SJSA1 (cell line): ENCODE measurements around the gene MTX3. TPM values are rescaled to one million over a fixed set of nuclear protein-coding genes. Genes with fewer than 3 reads are reported as not detected.

Source experiments
- DNase-seq, 2 experiments: peaks; one replicate each; pipeline ENCODE4 v3.0.0-alpha.2; 2015 to 2020; ENCODE audit warnings: low spot score in 2 of 2, low read depth in 1 of 2
- H3K27ac ChIP-seq: fragments of 250-450 bp; sonication (Bioruptor Pico); 2 replicates; pipeline ENCODE4 v1.5.1; 2020; ENCODE audit warnings: mild to moderate bottlenecking, moderate library complexity
- H3K27me3 ChIP-seq: fragments of 250-450 bp; sonication (Bioruptor Pico); replicated peaks from 2 replicates; pipeline ENCODE4 v1.5.1; 2020; ENCODE audit warnings: mild to moderate bottlenecking, moderate library complexity
- H3K36me3 ChIP-seq: fragments of 250-450 bp; sonication (Bioruptor Pico); 2 replicates; pipeline ENCODE4 v1.5.1; 2020; ENCODE audit warnings: mild to moderate bottlenecking
- H3K4me1 ChIP-seq: fragments of 250-450 bp; sonication (Bioruptor Pico); replicated peaks from 2 replicates; pipeline ENCODE4 v1.6.1; 2021; ENCODE audit warnings: mild to moderate bottlenecking
- H3K4me3 ChIP-seq: fragments of 250-450 bp; sonication (Bioruptor Pico); 2 replicates; pipeline ENCODE4 v1.5.1; 2020; ENCODE audit warnings: mild to moderate bottlenecking
- H3K9me3 ChIP-seq: fragments of 250-450 bp; sonication (Bioruptor Pico); replicated peaks from 2 replicates; pipeline ENCODE4 v1.5.1; 2020; ENCODE audit warnings: mild to moderate bottlenecking
- total RNA-seq: library from RNA; depleted of rRNA; stranded (reverse); fragments of >200 nt; shearing (Covaris generic); gene quantifications from 2 replicates; pipeline ENCODE4 v1.2.3, GENCODE V29; 2014; rRNA removed

The MTX3 gene
- total RNA-seq, 1 experiment from 2014 or later: 25.3 TPM

DNA sequence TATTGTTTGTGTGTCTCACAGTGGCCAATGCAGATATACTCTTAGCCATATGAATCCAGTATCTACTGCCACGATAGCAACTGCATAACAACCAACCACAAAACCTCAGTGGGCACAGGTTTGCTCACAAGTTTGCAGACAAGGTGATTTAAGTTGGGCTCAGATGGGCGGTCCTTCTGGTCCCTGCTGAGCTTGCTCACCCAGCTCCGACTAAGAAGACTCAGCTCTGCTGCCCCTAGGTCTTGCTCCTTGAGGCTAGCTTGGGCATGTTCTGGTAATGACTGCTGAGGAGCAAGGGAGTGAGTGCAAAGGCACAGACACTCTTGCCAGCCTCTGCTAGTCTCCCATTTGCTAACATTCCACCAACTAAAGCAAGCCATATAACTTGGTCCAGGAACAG, 52.6 kb downstream of the MTX3 start:
- Histone ChIP-seq H3K4me1 (no peaks in the 10 kb centered on the region), H3K4me3 (no peak overlapping the region), H3K9me3 (no peaks in the 10 kb centered on the region), H3K36me3 (no peaks in the 10 kb centered on the region), H3K27ac (no peak overlapping the region), H3K27me3 (no peaks in the 10 kb centered on the region)
- no peak for DNase-seq

DNA sequence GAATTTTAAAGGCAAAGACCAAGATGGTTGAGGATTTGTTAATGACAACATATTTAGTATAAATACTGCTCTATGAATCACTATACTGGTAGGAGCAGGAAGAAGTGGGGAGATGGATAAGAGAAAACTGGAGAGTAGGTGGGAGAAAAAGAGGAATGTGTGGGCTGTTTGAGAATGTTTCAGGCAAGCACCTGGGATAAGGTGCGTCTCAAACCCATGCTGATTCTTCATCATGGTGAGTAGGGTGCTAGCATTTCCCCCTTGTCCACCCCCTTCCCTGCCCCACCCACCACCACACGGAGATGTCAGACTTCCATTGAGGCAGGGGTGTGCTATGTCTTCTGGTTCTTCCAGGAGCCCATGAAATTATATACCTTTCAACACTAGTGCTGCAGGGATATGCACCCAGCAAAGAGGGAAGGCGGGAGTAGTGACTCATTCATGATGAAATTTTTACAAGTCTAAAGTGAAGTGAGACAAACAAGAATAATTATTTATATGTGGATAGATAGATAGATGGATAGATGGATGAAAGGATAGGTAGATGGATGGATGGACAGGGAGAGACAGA, 54.3 kb downstream of the MTX3 start:
- H3K27ac ChIP-seq: no peak overlapping the region
- DNase-seq: no peak

DNA sequence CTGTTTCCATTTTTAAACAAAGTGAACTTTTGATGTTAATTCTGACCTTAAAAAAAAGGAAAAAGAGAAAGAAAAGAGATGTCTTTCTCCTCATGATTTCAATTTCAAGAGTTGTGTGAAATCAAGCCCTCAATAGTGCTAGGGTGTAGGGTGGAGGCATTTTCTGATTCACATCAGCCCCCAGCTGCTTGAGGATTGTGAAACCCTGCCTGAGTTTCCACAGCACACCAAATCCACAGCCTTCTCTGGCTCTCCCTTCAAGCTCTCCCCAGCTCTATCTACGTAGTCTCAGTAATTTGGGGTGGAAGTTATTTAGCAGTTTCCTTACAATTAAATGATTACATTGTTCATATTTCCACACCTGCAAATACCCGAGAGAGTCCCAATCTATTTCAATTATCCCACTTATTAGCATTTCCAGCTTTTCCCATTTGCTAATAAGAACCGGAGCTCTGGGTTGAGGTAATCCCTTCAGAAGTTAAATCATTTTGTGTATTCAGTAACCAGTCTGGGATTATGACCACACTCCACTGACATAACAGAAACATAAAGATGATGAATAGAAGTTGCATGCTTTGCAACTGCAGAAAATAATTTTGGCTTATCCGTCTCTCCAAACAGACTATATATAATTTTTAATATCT, 54.9 kb downstream of the MTX3 start:
- Histone ChIP-seq H3K9me3 (no peaks in the 10 kb centered on the region), H3K27ac (no peak overlapping the region), H3K4me1 (no peaks in the 10 kb centered on the region), H3K27me3 (no peaks in the 10 kb centered on the region), H3K4me3 (no peak overlapping the region), H3K36me3 (no peaks in the 10 kb centered on the region)
- no peak for DNase-seq

More for the DNA sequence above, 54.3 kb downstream of the MTX3 start:
- no peaks in the 10 kb centered on the region for H3K9me3 ChIP-seq
- H3K4me3 ChIP-seq: no peak overlapping the region
- H3K4me1 ChIP-seq: no peaks in the 10 kb centered on the region
- H3K36me3 ChIP-seq: no peaks in the 10 kb centered on the region
- no peaks in the 10 kb centered on the region for H3K27me3 ChIP-seq

DNA sequence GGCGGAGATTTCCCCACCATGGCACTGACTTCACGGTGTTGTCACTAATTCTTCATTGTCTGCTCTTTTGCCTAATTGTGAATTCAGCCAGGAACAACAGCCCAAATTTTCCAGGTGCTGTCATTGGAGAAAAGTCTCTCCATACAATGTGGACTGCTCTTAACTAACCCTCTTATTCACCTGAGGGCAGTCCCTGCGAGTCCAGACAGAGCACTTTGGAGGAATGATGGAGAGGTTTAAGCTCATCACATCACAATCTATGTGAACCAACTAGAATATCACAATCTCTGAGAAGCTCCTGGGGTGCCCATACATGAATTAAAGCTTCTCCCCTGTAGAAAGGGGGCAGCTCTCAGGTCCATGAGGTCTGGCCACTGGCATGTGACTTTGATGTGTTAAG, 56.4 kb downstream of the MTX3 start:
- no peak for DNase-seq
- Histone ChIP-seq H3K27me3 (no peaks in the 10 kb centered on the region), H3K9me3 (no peaks in the 10 kb centered on the region), H3K4me3 (no peak overlapping the region), H3K36me3 (no peaks in the 10 kb centered on the region), H3K27ac (no peak overlapping the region), H3K4me1 (no peaks in the 10 kb centered on the region)

DNA sequence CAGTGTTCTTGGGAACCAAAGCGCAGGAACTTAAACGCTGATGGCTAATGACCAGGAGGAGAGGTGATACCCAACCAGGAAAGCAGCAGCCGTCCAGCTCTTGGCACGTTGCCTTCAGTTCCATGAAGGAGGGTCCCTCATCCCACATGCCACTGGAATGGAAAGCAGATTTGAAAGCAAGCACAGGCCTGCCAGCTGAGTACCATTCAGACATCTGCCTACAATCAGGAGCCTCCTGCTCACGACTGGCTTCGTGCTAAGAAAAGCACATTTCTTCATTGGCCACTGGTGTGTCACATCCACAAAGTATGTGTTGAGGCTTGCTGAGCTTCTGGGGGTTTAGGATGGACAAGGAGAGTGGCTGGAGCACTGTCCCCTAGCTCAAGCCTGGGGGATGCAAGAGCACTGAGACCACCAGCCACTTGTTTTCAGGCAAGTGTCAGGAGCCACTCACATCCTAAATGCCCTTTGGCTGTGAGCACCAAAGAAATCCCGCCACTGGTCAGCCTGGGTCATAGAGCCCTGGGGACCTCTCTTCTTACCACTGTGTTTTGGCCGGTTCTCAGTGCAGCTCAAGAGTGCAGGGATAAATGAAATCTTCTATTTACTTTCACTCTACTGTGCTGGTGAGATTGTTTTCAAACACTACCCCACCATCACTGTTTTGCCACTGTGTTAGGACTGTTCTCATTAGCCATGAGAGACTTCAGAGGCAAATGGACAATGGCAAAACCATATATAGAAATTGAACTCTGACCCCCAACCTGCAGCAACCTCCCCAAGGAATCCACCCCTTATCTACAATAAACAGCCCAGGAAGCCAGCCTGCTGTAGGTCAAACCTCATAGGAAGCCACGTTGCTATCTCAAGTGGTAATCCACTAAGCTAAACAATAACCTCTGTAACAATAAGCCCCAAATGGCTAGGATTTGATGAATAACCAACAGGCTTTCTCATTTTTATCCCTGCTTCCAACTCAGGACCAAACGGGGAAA, 58.3 kb downstream of the MTX3 start:
- Histone ChIP-seq H3K36me3 (no peaks in the 10 kb centered on the region), H3K27me3 (0 out of 2 replicates have a peak, but pooled peaks cover 6% of the 10 kb centered on the region), H3K9me3 (no peaks in the 10 kb centered on the region), H3K4me3 (no peak overlapping the region), H3K27ac (no peak overlapping the region), H3K4me1 (no peaks in the 10 kb centered on the region)
- no peak for DNase-seq

DNA sequence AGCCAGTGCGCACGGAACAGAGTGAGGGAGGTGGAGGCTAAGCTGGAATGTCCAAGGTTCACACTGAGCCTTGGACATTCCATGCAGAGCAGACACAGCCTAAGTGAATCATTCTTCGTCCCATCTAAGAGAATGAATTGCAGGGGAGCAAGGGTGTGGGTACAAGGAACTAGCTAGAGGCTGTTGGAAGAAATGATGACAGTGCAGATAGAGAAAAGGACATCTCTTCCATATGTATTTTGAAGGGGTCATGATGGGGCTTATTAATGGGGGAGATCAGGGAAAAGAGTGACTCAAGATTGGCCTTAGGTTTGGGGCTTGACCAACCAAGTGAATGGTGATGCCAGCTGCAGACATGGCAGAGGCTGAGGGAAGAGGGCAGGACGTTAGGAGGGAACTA, 59.2 kb downstream of the MTX3 start:
- DNase-seq: no peak
- no peak overlapping the region for H3K27ac ChIP-seq

DNA sequence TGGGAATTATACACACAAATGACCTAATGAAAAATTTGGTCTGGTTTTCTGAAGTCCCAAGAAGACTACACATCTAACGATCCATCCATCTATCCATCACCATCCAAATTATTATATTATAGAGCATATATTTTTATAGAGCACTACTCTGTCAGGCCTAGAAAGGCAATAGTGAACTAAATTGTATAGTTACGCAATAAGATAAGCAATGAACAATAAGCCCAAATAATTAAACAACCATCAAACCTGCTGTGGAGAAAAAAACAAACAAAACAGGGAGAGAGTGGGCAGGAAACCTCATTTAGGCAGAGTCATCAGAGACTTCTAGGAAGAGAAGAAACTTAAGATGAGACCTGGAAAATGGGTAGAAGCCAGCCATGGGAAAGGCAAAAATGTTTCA, 59.7 kb downstream of the MTX3 start:
- no peaks in the 10 kb centered on the region for H3K36me3 ChIP-seq
- 0 out of 2 replicates have a peak, but pooled peaks cover 6% of the 10 kb centered on the region for H3K27me3 ChIP-seq
- no peak overlapping the region for H3K4me3 ChIP-seq
- H3K9me3 ChIP-seq: no peaks in the 10 kb centered on the region
- no peak overlapping the region for H3K27ac ChIP-seq
- H3K4me1 ChIP-seq: no peaks in the 10 kb centered on the region
- DNase-seq: no peak

More for the DNA sequence above, 59.2 kb downstream of the MTX3 start:
- Histone ChIP-seq H3K4me1 (no peaks in the 10 kb centered on the region), H3K4me3 (no peak overlapping the region), H3K36me3 (no peaks in the 10 kb centered on the region), H3K9me3 (no peaks in the 10 kb centered on the region), H3K27me3 (0 out of 2 replicates have a peak, but pooled peaks cover 6% of the 10 kb centered on the region)

DNA sequence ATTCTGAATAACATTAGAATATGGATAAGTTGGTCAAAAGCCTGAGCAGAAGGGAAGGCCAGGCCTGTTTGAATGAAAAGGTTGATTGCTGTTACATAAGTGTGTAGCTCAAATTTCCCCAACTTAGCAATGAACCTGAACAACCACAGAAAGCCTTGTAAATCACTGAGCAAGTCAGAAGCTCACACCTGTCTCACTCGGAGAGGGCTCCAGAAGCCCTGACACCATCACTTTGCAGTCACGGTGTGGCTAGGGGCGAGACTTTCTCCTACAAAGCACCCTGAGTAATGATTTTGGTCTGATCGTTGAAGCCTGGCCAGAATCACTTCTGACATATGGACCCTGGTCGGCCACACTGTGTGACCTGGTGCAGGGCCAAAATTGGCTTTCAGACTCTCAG, 62.0 kb downstream of the MTX3 start:
- H3K9me3 ChIP-seq: no peaks in the 10 kb centered on the region
- H3K27ac ChIP-seq: no peak overlapping the region
- no peaks in the 10 kb centered on the region for H3K36me3 ChIP-seq
- DNase-seq: no peak
- H3K4me1 ChIP-seq: no peaks in the 10 kb centered on the region
- 0 out of 2 replicates have a peak, but pooled peaks cover 6% of the 10 kb centered on the region for H3K27me3 ChIP-seq
- no peak overlapping the region for H3K4me3 ChIP-seq

Other genes starting within 250 kb of the MTX3 start
- 0.42 and 2.0 TPM in 2 replicates for gene THBS4, start 44.1 kb upstream of the MTX3 start, total RNA-seq